ENCODE results near the gene KCNK3. TPM values are rescaled to one million over a fixed set of nuclear protein-coding genes. Genes with fewer than 3 reads are reported as not detected.

KCNK3 gene
- total and polyA plus RNA-seq, 2 of the 13 experiments (the other 11 are each of a cell fraction or from before 2014, with no cell fraction given) = not detected

GRCh38 chr2:26721115-26722032, 28.9 kb downstream of the KCNK3 start (continued):
- TF ChIP-seq GFI1 (CRISPR knock-in tag; IDR thresholded peaks at IDR 0.05; ENCODE audit: borderline replicate concordance) = peak; percentile 84; the same call in 1 of the 2 replicates
- TF ChIP-seq IRX3 (CRISPR knock-in tag; IDR thresholded peaks at IDR 0.05; ENCODE audit: borderline replicate concordance, low read depth) = no peak
- TF ChIP-seq PHF20 (CRISPR knock-in tag; IDR thresholded peaks at IDR 0.05) = no peak
- TF ChIP-seq DNMT3B (CRISPR knock-in tag; conservative IDR thresholded peaks at IDR 0.05) = peak; percentile 75; the same call in 1 of the 2 replicates
- peak; percentile 99 for TF ChIP-seq NR2F6 (IDR thresholded peaks at IDR 0.05)
- peak; percentile 97 for TF ChIP-seq NR2F6 (CRISPR knock-in tag; IDR thresholded peaks at IDR 0.05)
- TF ChIP-seq NR2F2 (IDR thresholded peaks at IDR 0.05; ENCODE audit: borderline replicate concordance, low read depth) = peak; percentile 100
- peak; percentile 97 for TF ChIP-seq RARA (CRISPR knock-in tag; IDR thresholded peaks at IDR 0.05)
- TF ChIP-seq ZNF629 (CRISPR knock-in tag; conservative IDR thresholded peaks at IDR 0.05) = no peak
- peak; percentile 58 for TF ChIP-seq PAXIP1 (CRISPR knock-in tag; conservative IDR thresholded peaks at IDR 0.05)
- TF ChIP-seq DDIT3 (CRISPR knock-in tag; IDR thresholded peaks at IDR 0.05) = no peak
- TF ChIP-seq POLR2G (IDR thresholded peaks at IDR 0.05; ENCODE audit: low read depth, low read length) = no peak
- no peak for TF ChIP-seq GMEB1 (CRISPR knock-in tag; IDR thresholded peaks at IDR 0.05; ENCODE audit: borderline replicate concordance)
- TF ChIP-seq BHLHE40 (IDR thresholded peaks at IDR 0.05; ENCODE audit: low read length) = peak; percentile 22; the same call in 1 of the 2 replicates
- no peak for TF ChIP-seq ZNF343 (CRISPR knock-in tag; IDR thresholded peaks at IDR 0.05)
- peak; percentile 98 for TF ChIP-seq RXRA (CRISPR knock-in tag; IDR thresholded peaks at IDR 0.05)
- TF ChIP-seq SMC3 (IDR thresholded peaks at IDR 0.05; ENCODE audit: low read length) = no peak
- 0 out of 2 replicates have a peak, but pooled peaks have one; percentile 39 for TF ChIP-seq ZMYM4 (CRISPR knock-in tag; IDR thresholded peaks at IDR 0.05)
- no peak for TF ChIP-seq THAP7 (CRISPR knock-in tag; IDR thresholded peaks at IDR 0.05)
- TF ChIP-seq FOXK1 (CRISPR knock-in tag; IDR thresholded peaks at IDR 0.05; ENCODE audit: borderline replicate concordance, low read depth) = 0 out of 2 replicates have a peak, but pooled peaks have one; percentile 56
- TF ChIP-seq MAFK (conservative IDR thresholded peaks at IDR 0.05 in 1 of 2, IDR thresholded peaks at IDR 0.05 in 1 of 2; ENCODE audit: low read length in 2 of 2) = no peak
- TF ChIP-seq NR2F1 (CRISPR knock-in tag; IDR thresholded peaks at IDR 0.05) = peak; percentile 95 to 98
- TF ChIP-seq ZNF24 (IDR thresholded peaks at IDR 0.05) = no peak
- peak; percentile 55; the same call in 1 of the 2 replicates for TF ChIP-seq ATF3 (CRISPR knock-in tag; IDR thresholded peaks at IDR 0.05)

All from HepG2 (cell line).